ENCODE results near the gene SPG11. TPM values are rescaled to one million over a fixed set of nuclear protein-coding genes. Genes with fewer than 3 reads are reported as not detected.
"Not testable (repeated sequence)": the region's sequence is repeated elsewhere in the genome, so short reads cannot be mapped to it uniquely, and the experiment has no call there.

Gene SPG11
- total RNA-seq, 1 donor from 2014 or later, result 59.2 TPM

- H3K27ac Mint-ChIP-seq (ENCODE audit: unreplicated experiment), result peak overlapping the region; percentile 28
- no peaks in the 10 kb centered on the region for H3K27me3 Mint-ChIP-seq (ENCODE audit: unreplicated experiment)
- TF ChIP-seq CTCF (IDR thresholded peaks at IDR 0.05; ENCODE audit: partially characterized antibody, unreplicated experiment), result no peak
- DNase-seq, result no peak
- H3K36me3 Mint-ChIP-seq (ENCODE audit: unreplicated experiment), result peaks cover 23% of the 10 kb centered on the region
- no peaks in the 10 kb centered on the region for H3K4me1 Mint-ChIP-seq (ENCODE audit: low read depth, unreplicated experiment)
- no peak overlapping the region for H3K4me3 Mint-ChIP-seq (ENCODE audit: unreplicated experiment)
- H3K9me3 Mint-ChIP-seq (ENCODE audit: unreplicated experiment), result peaks cover 3% of the 10 kb centered on the region
These were observed 95.1 kb downstream of the SPG11 start for GRCh38 chr15:44568338-44568737.

DNA sequence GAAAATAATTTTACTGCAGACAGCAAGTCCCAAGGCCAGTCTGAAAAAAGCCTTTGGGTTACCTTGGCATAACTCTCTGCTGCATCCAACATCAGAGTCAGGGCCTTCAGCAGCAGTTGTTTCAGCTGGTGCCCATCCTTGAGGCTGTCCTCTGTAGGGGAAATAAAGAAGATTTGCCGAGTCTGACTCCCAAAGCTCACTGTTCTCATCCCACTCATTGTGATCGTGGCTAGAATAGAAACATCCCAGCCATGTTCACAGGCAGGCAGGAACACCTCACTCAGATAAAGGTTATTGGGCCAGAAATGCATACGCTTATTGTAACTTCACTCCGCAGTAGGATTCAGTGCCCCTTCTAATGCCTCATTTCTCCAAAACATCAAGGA is 97.3 kb downstream of the SPG11 start:
- peaks cover 23% of the 10 kb centered on the region for H3K36me3 Mint-ChIP-seq (ENCODE audit: unreplicated experiment)
- no peak for DNase-seq
- H3K27ac Mint-ChIP-seq (ENCODE audit: unreplicated experiment), result no peak overlapping the region
- peaks cover 3% of the 10 kb centered on the region for H3K9me3 Mint-ChIP-seq (ENCODE audit: unreplicated experiment)
- TF ChIP-seq CTCF (IDR thresholded peaks at IDR 0.05; ENCODE audit: partially characterized antibody, unreplicated experiment), result no peak
- H3K4me1 Mint-ChIP-seq (ENCODE audit: low read depth, unreplicated experiment), result no peaks in the 10 kb centered on the region
- no peaks in the 10 kb centered on the region for H3K27me3 Mint-ChIP-seq (ENCODE audit: unreplicated experiment)
- H3K4me3 Mint-ChIP-seq (ENCODE audit: unreplicated experiment), result no peak overlapping the region

GRCh38 chr15:44565387-44566154 is 97.9 kb downstream of the SPG11 start:
- DNase-seq, result no peak
- no peak overlapping the region for H3K27ac Mint-ChIP-seq (ENCODE audit: unreplicated experiment)
- no peak overlapping the region for H3K4me3 Mint-ChIP-seq (ENCODE audit: unreplicated experiment)
- peaks cover 2% of the 10 kb centered on the region for H3K9me3 Mint-ChIP-seq (ENCODE audit: unreplicated experiment)
- no peak for TF ChIP-seq CTCF (IDR thresholded peaks at IDR 0.05; ENCODE audit: partially characterized antibody, unreplicated experiment)
- H3K36me3 Mint-ChIP-seq (ENCODE audit: unreplicated experiment), result peaks cover 23% of the 10 kb centered on the region
- H3K4me1 Mint-ChIP-seq (ENCODE audit: low read depth, unreplicated experiment), result no peaks in the 10 kb centered on the region
- H3K27me3 Mint-ChIP-seq (ENCODE audit: unreplicated experiment), result no peaks in the 10 kb centered on the region

- H3K9me3 Mint-ChIP-seq (ENCODE audit: unreplicated experiment); H3K4me3 Mint-ChIP-seq (ENCODE audit: unreplicated experiment); H3K27me3 Mint-ChIP-seq (ENCODE audit: unreplicated experiment); DNase-seq; H3K4me1 Mint-ChIP-seq (ENCODE audit: low read depth, unreplicated experiment); H3K27ac Mint-ChIP-seq (ENCODE audit: unreplicated experiment): not testable (repeated sequence)
- H3K36me3 Mint-ChIP-seq (ENCODE audit: unreplicated experiment), result peaks cover 17% of the 10 kb centered on the region
These were observed 102.5 kb downstream of the SPG11 start for GRCh38 chr15:44560926-44561325.

DNA sequence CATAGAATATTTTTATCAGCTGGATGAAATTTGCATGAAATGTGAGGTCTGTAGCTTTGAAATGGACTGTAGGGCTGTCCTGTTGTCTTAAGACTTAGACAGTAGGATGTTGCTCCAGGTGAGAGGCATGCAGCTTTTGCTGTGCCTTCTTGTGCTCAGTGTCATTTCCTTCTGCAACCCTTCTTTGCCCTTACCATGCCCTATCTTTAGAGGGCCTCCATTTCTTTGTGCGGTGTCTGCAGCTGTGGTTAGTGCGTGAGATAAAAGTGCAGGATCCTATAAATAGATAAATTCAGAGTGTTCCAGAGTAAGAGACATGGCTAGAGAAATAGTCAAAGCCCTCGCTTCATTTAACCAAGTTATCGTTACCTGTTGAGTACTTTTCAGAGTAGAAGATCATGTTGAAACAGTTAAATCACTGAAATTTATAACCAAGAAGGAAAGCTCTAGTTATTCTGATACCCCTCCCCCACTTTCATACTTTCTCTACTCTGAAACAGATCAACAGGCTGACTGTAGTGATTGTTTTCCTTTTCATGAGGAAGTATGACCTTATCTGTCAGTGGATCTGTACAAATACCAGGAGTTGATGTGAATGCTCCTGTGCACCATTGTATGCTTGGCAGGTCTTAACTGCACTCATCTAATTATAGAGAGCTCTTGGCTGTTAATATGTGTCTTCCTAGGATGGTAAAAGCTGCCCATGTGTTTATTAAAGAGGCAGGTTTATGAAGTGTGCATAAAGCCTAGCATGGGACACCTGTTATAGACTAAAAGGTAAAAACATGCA is 108.3 kb downstream of the SPG11 start:
- H3K27ac Mint-ChIP-seq (ENCODE audit: unreplicated experiment), result no peak overlapping the region
- H3K27me3 Mint-ChIP-seq (ENCODE audit: unreplicated experiment), result no peaks in the 10 kb centered on the region
- no peak for TF ChIP-seq CTCF (IDR thresholded peaks at IDR 0.05; ENCODE audit: partially characterized antibody, unreplicated experiment)
- no peak overlapping the region for H3K4me3 Mint-ChIP-seq (ENCODE audit: unreplicated experiment)
- no peaks in the 10 kb centered on the region for H3K4me1 Mint-ChIP-seq (ENCODE audit: low read depth, unreplicated experiment)
- H3K36me3 Mint-ChIP-seq (ENCODE audit: unreplicated experiment), result no peaks in the 10 kb centered on the region
- H3K9me3 Mint-ChIP-seq (ENCODE audit: unreplicated experiment), result no peaks in the 10 kb centered on the region
- DNase-seq, result no peak

Data from glutamatergic neuron (in vitro differentiated cells).